Measurements from ENCODE around the gene LMO7. TPM values are rescaled to one million over a fixed set of nuclear protein-coding genes. Genes with fewer than 3 reads are reported as not detected.

The LMO7 gene
- total RNA-seq, 1 experiment from 2014 or later, result 18.5 TPM

DNA sequence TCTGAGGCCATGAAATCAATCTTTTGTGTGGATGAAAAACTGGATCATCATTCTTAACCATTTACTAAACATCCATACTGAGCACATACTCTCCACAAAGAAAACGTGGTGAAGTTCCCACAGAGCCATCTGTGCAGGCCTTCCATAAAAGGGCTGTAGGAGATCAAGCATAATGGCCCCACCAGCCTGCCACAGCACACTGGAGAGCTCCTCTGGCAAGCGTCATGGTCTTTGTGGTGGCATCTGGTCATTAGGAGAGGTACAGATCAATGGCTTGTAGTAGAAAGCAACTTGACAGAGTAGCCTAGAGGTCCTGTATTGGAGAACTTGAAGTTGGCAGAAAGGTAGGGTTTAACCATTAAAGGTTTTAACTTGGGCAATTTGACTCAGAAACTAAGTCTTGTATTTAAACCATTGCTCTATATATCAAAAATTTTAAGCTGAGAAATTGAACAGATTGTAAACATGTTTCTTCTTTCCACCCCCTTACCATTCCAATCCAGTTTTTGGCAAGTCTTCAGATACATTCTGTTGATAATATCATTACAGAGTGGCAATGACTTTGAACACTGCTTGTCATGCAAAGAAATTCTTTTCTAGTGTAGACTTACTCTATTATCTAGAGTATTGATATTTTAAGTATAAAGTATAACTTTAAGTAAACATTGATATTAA is 128.3 kb downstream of the LMO7 start (continued):
- TF ChIP-seq, protein P1, sequence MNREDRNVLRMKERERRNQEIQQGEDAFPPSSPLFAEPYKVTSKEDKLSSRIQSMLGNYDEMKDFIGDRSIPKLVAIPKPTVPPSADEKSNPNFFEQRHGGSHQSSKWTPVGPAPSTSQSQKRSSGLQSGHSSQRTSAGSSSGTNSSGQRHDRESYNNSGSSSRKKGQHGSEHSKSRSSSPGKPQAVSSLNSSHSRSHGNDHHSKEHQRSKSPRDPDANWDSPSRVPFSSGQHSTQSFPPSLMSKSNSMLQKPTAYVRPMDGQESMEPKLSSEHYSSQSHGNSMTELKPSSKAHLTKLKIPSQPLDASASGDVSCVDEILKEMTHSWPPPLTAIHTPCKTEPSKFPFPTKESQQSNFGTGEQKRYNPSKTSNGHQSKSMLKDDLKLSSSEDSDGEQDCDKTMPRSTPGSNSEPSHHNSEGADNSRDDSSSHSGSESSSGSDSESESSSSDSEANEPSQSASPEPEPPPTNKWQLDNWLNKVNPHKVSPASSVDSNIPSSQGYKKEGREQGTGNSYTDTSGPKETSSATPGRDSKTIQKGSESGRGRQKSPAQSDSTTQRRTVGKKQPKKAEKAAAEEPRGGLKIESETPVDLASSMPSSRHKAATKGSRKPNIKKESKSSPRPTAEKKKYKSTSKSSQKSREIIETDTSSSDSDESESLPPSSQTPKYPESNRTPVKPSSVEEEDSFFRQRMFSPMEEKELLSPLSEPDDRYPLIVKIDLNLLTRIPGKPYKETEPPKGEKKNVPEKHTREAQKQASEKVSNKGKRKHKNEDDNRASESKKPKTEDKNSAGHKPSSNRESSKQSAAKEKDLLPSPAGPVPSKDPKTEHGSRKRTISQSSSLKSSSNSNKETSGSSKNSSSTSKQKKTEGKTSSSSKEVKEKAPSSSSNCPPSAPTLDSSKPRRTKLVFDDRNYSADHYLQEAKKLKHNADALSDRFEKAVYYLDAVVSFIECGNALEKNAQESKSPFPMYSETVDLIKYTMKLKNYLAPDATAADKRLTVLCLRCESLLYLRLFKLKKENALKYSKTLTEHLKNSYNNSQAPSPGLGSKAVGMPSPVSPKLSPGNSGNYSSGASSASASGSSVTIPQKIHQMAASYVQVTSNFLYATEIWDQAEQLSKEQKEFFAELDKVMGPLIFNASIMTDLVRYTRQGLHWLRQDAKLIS (CRISPR knock-in tag; IDR thresholded peaks at IDR 0.05; ENCODE audit: borderline replicate concordance), result no peak

GRCh38 chr13:75764926-75765310 is 128.8 kb downstream of the LMO7 start:
- TF ChIP-seq, protein P2, sequence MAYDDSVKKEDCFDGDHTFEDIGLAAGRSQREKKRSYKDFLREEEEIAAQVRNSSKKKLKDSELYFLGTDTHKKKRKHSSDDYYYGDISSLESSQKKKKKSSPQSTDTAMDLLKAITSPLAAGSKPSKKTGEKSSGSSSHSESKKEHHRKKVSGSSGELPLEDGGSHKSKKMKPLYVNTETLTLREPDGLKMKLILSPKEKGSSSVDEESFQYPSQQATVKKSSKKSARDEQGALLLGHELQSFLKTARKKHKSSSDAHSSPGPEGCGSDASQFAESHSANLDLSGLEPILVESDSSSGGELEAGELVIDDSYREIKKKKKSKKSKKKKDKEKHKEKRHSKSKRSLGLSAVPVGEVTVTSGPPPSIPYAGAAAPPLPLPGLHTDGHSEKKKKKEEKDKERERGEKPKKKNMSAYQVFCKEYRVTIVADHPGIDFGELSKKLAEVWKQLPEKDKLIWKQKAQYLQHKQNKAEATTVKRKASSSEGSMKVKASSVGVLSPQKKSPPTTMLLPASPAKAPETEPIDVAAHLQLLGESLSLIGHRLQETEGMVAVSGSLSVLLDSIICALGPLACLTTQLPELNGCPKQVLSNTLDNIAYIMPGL (CRISPR knock-in tag; IDR thresholded peaks at IDR 0.05), result no peak
- no peak for TF ChIP-seq ETV6 (CRISPR knock-in tag; IDR thresholded peaks at IDR 0.05)
- TF ChIP-seq, protein P3, sequence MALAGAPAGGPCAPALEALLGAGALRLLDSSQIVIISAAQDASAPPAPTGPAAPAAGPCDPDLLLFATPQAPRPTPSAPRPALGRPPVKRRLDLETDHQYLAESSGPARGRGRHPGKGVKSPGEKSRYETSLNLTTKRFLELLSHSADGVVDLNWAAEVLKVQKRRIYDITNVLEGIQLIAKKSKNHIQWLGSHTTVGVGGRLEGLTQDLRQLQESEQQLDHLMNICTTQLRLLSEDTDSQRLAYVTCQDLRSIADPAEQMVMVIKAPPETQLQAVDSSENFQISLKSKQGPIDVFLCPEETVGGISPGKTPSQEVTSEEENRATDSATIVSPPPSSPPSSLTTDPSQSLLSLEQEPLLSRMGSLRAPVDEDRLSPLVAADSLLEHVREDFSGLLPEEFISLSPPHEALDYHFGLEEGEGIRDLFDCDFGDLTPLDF (CRISPR knock-in tag; IDR thresholded peaks at IDR 0.05), result no peak
- TF ChIP-seq CREM (CRISPR knock-in tag; IDR thresholded peaks at IDR 0.05), result no peak
- no peak for TF ChIP-seq ERG (CRISPR knock-in tag; IDR thresholded peaks at IDR 0.05)
- TF ChIP-seq ZBTB43 (CRISPR knock-in tag; IDR thresholded peaks at IDR 0.05), result no peak
- TF ChIP-seq FOXP1 (CRISPR knock-in tag; IDR thresholded peaks at IDR 0.05; ENCODE audit: borderline replicate concordance), result no peak
- no peak for TF ChIP-seq RORB (CRISPR knock-in tag; IDR thresholded peaks at IDR 0.05)
- TF ChIP-seq ZNF532 (CRISPR knock-in tag; IDR thresholded peaks at IDR 0.05; ENCODE audit: borderline replicate concordance), result no peak
- TF ChIP-seq, protein P4, sequence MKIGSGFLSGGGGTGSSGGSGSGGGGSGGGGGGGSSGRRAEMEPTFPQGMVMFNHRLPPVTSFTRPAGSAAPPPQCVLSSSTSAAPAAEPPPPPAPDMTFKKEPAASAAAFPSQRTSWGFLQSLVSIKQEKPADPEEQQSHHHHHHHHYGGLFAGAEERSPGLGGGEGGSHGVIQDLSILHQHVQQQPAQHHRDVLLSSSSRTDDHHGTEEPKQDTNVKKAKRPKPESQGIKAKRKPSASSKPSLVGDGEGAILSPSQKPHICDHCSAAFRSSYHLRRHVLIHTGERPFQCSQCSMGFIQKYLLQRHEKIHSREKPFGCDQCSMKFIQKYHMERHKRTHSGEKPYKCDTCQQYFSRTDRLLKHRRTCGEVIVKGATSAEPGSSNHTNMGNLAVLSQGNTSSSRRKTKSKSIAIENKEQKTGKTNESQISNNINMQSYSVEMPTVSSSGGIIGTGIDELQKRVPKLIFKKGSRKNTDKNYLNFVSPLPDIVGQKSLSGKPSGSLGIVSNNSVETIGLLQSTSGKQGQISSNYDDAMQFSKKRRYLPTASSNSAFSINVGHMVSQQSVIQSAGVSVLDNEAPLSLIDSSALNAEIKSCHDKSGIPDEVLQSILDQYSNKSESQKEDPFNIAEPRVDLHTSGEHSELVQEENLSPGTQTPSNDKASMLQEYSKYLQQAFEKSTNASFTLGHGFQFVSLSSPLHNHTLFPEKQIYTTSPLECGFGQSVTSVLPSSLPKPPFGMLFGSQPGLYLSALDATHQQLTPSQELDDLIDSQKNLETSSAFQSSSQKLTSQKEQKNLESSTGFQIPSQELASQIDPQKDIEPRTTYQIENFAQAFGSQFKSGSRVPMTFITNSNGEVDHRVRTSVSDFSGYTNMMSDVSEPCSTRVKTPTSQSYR (CRISPR knock-in tag; IDR thresholded peaks at IDR 0.05), result no peak
- no peak for TF ChIP-seq PRRX2 (CRISPR knock-in tag; IDR thresholded peaks at IDR 0.05)
- no peak for TF ChIP-seq USF2 (CRISPR knock-in tag; IDR thresholded peaks at IDR 0.05)
- no peak for TF ChIP-seq MYBL2 (CRISPR knock-in tag; IDR thresholded peaks at IDR 0.05)
- H3K9me3 Mint-ChIP-seq, result no peaks in the 10 kb centered on the region
- no peaks in the 10 kb centered on the region for H3K27me3 Mint-ChIP-seq (ENCODE audit: low read depth)
- ATAC-seq (no peak), DNase-seq (ENCODE audit: low spot score) (no peak)
- H3K36me3 Mint-ChIP-seq, result no peaks in the 10 kb centered on the region
- H3K4me1 Mint-ChIP-seq, result peaks cover 18% of the 10 kb centered on the region
- H3K4me3 Mint-ChIP-seq, result no peak overlapping the region
- no peak overlapping the region for H3K27ac Mint-ChIP-seq
- ChIA-PET CTCF (interaction anchor here (0.7 kb wide), 1 partner anchor 80 kb away, joined by 3 read pairs; no protein-coding TSS in a partner anchor), POLR2A (no interaction called here)

Data from WTC11 (cell line).